K562 treated with DMSO at 1 percent for 24 hours (cell line): ENCODE measurements around the gene PLA2G7. TPM values are rescaled to one million over a fixed set of nuclear protein-coding genes. Genes with fewer than 3 reads are reported as not detected.

Experiments used
- total RNA-seq: library from RNA; unstranded; fragments of 300-600 nt; gene quantifications from 2 replicates; pipeline ENCODE4 v1.2.3, GENCODE V29; 2022; ENCODE audit warnings: low read depth; ENCODE audit not compliant: insufficient read depth

The PLA2G7 gene
- not detected in 2 replicates for total RNA-seq

GRCh38 chr6:46734867-46735719, at the start of gene PLA2G7:
PLA2G7 (minus strand) TSS chr6:46735375; CDS start chr6:46722891, 12,484 bp downstream.

DNA sequence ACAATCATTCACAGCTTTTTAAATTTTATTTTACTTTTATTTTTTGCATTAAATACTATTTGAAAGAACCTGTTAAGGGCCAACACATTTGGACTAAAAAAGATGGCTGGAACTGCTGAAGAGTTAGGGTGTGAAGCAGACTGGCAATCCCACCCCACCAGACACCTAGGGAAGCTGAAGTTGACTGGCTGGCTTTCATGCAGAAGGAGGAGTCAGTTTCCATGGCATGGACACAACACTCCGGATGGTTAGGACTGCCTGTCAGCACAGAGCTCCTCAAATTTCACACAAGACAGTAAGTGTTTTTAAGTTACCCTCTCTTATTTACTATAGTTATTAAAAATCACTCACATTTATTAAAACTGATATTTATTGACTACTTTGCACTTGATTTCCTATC, 11.5 kb upstream of the PLA2G7 start, which contains the start of gene ANKRD66:
TSS of gene ANKRD66 (plus strand) at position 238 of the 400 bp plus-strand sequence. CDS start 5,016 bp downstream, outside the sequence.

DNA sequence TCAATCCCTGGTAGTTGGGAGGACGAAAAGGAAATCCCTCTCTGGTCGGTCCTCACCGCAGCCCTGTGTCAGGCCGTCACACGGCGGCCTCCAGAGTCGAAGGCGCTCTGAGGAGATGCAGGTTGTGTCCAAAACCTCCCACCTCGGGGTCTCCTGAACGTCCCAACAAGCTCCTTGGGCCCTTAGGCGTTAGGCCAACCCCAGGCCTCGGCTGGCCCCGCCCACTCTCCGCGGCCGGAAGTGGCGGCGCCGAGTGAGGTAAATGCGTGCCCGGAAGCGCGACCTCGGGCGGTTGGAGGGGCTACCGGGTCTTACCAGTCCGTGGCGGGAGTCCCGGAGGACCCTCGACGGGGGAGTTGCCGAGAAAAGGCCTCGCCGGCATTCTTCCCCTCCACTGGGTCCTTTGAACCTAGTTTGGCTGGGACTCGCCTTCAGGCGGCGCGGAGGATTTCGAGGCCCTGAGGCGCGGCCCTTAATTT, 47.5 kb downstream of the PLA2G7 start, which contains the start of gene TDRD6:
TSS of gene TDRD6 (plus strand) at position 267 of the 479 bp plus-strand sequence. CDS start 244 bp downstream, outside the sequence.

Other genes starting within 250 kb of the PLA2G7 start
- 0.12 TPM in 1 of 2 replicates, not detected in the other for gene RCAN2, start 243.9 kb downstream of the PLA2G7 start, total RNA-seq
- not detected in 2 replicates for gene CYP39A1, start 82.6 kb downstream of the PLA2G7 start, total RNA-seq
- gene SLC25A27, start 82.4 kb downstream of the PLA2G7 start, total RNA-seq: not detected in 2 replicates
- 0.34 and 0.52 TPM in 2 replicates for gene TDRD6, start 47.5 kb downstream of the PLA2G7 start, total RNA-seq
- not detected in 2 replicates for gene ANKRD66, start 11.6 kb upstream of the PLA2G7 start, total RNA-seq
- gene MEP1A, start 58.0 kb upstream of the PLA2G7 start, total RNA-seq: 0.08 TPM in 1 of 2 replicates, not detected in the other
- gene ADGRF5, start 186.6 kb upstream of the PLA2G7 start, total RNA-seq: not detected in 2 replicates